ENCODE measurements around the gene SHMT1.
"Not testable (repeated sequence)": the region's sequence is repeated elsewhere in the genome, so short reads cannot be mapped to it uniquely, and the experiment has no call there.

SHMT1 gene

GRCh38 chr17:18363101-18364049 is at the start of gene SHMT1:
TSS of gene SHMT1 (minus strand) at chr17:18363550. CDS start at chr17:18355981, 7,569 bp downstream.
- peak; percentile 86 for DNase-seq

- not testable (repeated sequence) for DNase-seq
These were observed 48.7 kb upstream of the SHMT1 start for GRCh38 chr17:18412001-18412538.

GRCh38 chr17:18411377-18411864 is 48.1 kb upstream of the SHMT1 start:
- not testable (repeated sequence) for DNase-seq

- DNase-seq: not testable (repeated sequence)
These were observed 47.4 kb upstream of the SHMT1 start for GRCh38 chr17:18410736-18411135.

- peak; percentile 40 for DNase-seq
These were observed 46.0 kb upstream of the SHMT1 start for GRCh38 chr17:18409321-18409720.

GRCh38 chr17:18408906-18409305 is 45.6 kb upstream of the SHMT1 start:
- DNase-seq: peak; percentile 50

- DNase-seq: not testable (repeated sequence)
These were observed 40.3 kb upstream of the SHMT1 start for GRCh38 chr17:18403604-18404003.

- peak; percentile 37 for DNase-seq
These were observed 39.8 kb upstream of the SHMT1 start for GRCh38 chr17:18403166-18403565.

GRCh38 chr17:18401872-18402590 is 38.7 kb upstream of the SHMT1 start:
- not testable (repeated sequence) for DNase-seq

- not testable (repeated sequence) for DNase-seq
These were observed 25.4 kb upstream of the SHMT1 start for GRCh38 chr17:18388728-18389127.

GRCh38 chr17:18388266-18388665 is 24.9 kb upstream of the SHMT1 start:
- not testable (repeated sequence) for DNase-seq

GRCh38 chr17:18387583-18387982 is 24.2 kb upstream of the SHMT1 start:
- not testable (repeated sequence) for DNase-seq

- DNase-seq: not testable (repeated sequence)
These were observed 20.9 kb upstream of the SHMT1 start for GRCh38 chr17:18384271-18384670.

GRCh38 chr17:18383079-18383481 is 19.7 kb upstream of the SHMT1 start:
- DNase-seq: not testable (repeated sequence)

- DNase-seq: no peak
These were observed 19.2 kb upstream of the SHMT1 start for GRCh38 chr17:18382441-18383078.

- no peak for DNase-seq
These were observed 18.5 kb upstream of the SHMT1 start for GRCh38 chr17:18381953-18382245.

- no peak for DNase-seq
These were observed 18.0 kb upstream of the SHMT1 start for GRCh38 chr17:18381158-18381952.

GRCh38 chr17:18380471-18381157 is 17.3 kb upstream of the SHMT1 start:
- no peak for DNase-seq

GRCh38 chr17:18379246-18380146 is 16.1 kb upstream of the SHMT1 start:
- no peak for DNase-seq

- not testable (repeated sequence) for DNase-seq
These were observed 15.3 kb upstream of the SHMT1 start for GRCh38 chr17:18378614-18379013.

- no peak for DNase-seq
These were observed 14.8 kb upstream of the SHMT1 start for GRCh38 chr17:18378205-18378505.
